ENCODE measurements around the gene ISG20.

GRCh38 chr15:88704791-88705768, 66.3 kb downstream of the ISG20 start:
- TF ChIP-seq SUZ12 (IDR thresholded peaks at IDR 0.05; ENCODE audit: extremely low read depth, insufficient read depth, insufficient read length), result no peak
- TF ChIP-seq ZNF274 (IDR thresholded peaks at IDR 0.05; ENCODE audit: low read depth, low read length), result no peak
- no peak for TF ChIP-seq YY1 (IDR thresholded peaks at IDR 0.05; ENCODE audit: insufficient read depth, insufficient read length)

All from NT2/D1 (cell line).